Measurements from ENCODE around the gene SSH2. TPM values are rescaled to one million over a fixed set of nuclear protein-coding genes. Genes with fewer than 3 reads are reported as not detected.

Gene SSH2
- total and polyA plus RNA-seq, 2 experiments from 2014 or later, result 9.9 to 12.7 TPM

- Histone ChIP-seq H3K79me2 (no peaks in the 10 kb centered on the region), H3K9me2 (replicated peaks; ENCODE audit: insufficient read depth) (no peaks in the 10 kb centered on the region), H3K9me3 (ENCODE audit: low read depth) (no peaks in the 10 kb centered on the region), H3K4me1 (ENCODE audit: insufficient read depth) (peaks cover 4% of the 10 kb centered on the region), H4K20me1 (ENCODE audit: insufficient read depth, poor library complexity, severe bottlenecking) (no peaks in the 10 kb centered on the region), H3K36me3 (replicated peaks; ENCODE audit: insufficient read depth, low read depth) (no peaks in the 10 kb centered on the region), H3K4me3 (no peak overlapping the region), H3K4me2 (no peak overlapping the region), H2AFZ (no peak overlapping the region), H3K27ac (peak overlapping the region; percentile 79), H3K27me3 (no peaks in the 10 kb centered on the region)
- TF ChIP-seq EZH2 (IDR thresholded peaks at IDR 0.05; ENCODE audit: borderline replicate concordance), result no peak
- TF ChIP-seq EZH2phosphoT487 (IDR thresholded peaks at IDR 0.05; ENCODE audit: low read depth, severe bottlenecking, unreplicated experiment), result no peak
- TF ChIP-seq, protein P1, sequence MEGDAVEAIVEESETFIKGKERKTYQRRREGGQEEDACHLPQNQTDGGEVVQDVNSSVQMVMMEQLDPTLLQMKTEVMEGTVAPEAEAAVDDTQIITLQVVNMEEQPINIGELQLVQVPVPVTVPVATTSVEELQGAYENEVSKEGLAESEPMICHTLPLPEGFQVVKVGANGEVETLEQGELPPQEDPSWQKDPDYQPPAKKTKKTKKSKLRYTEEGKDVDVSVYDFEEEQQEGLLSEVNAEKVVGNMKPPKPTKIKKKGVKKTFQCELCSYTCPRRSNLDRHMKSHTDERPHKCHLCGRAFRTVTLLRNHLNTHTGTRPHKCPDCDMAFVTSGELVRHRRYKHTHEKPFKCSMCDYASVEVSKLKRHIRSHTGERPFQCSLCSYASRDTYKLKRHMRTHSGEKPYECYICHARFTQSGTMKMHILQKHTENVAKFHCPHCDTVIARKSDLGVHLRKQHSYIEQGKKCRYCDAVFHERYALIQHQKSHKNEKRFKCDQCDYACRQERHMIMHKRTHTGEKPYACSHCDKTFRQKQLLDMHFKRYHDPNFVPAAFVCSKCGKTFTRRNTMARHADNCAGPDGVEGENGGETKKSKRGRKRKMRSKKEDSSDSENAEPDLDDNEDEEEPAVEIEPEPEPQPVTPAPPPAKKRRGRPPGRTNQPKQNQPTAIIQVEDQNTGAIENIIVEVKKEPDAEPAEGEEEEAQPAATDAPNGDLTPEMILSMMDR (IDR thresholded peaks at IDR 0.05; ENCODE audit: poor library complexity), result no peak
- WGBS (ENCODE audit: low lambda C conversion rate, missing lambda C conversion rate), result 88% methylated on average over 2 of the region's 2 CpGs
- DNase-seq (ENCODE audit: low spot score), result no peak
Observed at GRCh38 chr17:29826114-29826692, 103.8 kb downstream of the SSH2 start.

GRCh38 chr17:29825604-29826003 lies 104.4 kb downstream of the SSH2 start:
- WGBS (ENCODE audit: low lambda C conversion rate, missing lambda C conversion rate), result 57% methylated on average over 3 of the region's 3 CpGs
- no peaks in the 10 kb centered on the region for H3K79me2 ChIP-seq
- H3K4me1 ChIP-seq (ENCODE audit: insufficient read depth), result peaks cover 4% of the 10 kb centered on the region
- H3K9me3 ChIP-seq (ENCODE audit: low read depth), result no peaks in the 10 kb centered on the region
- no peaks in the 10 kb centered on the region for H3K36me3 ChIP-seq (replicated peaks; ENCODE audit: insufficient read depth, low read depth)
- TF ChIP-seq EZH2 (IDR thresholded peaks at IDR 0.05; ENCODE audit: borderline replicate concordance), result no peak
- no peak overlapping the region for H2AFZ ChIP-seq
- no peak overlapping the region for H3K4me3 ChIP-seq
- H4K20me1 ChIP-seq (ENCODE audit: insufficient read depth, poor library complexity, severe bottlenecking), result no peaks in the 10 kb centered on the region
- no peaks in the 10 kb centered on the region for H3K9me2 ChIP-seq (replicated peaks; ENCODE audit: insufficient read depth)
- no peaks in the 10 kb centered on the region for H3K27me3 ChIP-seq
- peak; percentile 50 for DNase-seq (ENCODE audit: low spot score)
- H3K4me2 ChIP-seq, result no peak overlapping the region
- H3K27ac ChIP-seq, result peak overlapping the region; percentile 79

GRCh38 chr17:29821897-29822296 lies 108.1 kb downstream of the SSH2 start:
- no peak overlapping the region for H3K27ac ChIP-seq
- no peaks in the 10 kb centered on the region for H3K27me3 ChIP-seq
- H3K9me3 ChIP-seq (ENCODE audit: low read depth), result no peaks in the 10 kb centered on the region
- H3K36me3 ChIP-seq (replicated peaks; ENCODE audit: insufficient read depth, low read depth), result no peaks in the 10 kb centered on the region
- WGBS (ENCODE audit: low lambda C conversion rate, missing lambda C conversion rate), result 80% methylated on average over 1 of the region's 1 CpG
- no peak for TF ChIP-seq EZH2 (IDR thresholded peaks at IDR 0.05; ENCODE audit: borderline replicate concordance)
- TF ChIP-seq EZH2phosphoT487 (IDR thresholded peaks at IDR 0.05; ENCODE audit: low read depth, severe bottlenecking, unreplicated experiment), result no peak
- TF ChIP-seq, protein P1 (IDR thresholded peaks at IDR 0.05; ENCODE audit: poor library complexity), result no peak
- no peak overlapping the region for H3K4me2 ChIP-seq
- H3K79me2 ChIP-seq, result peaks cover 5% of the 10 kb centered on the region
- H3K9me2 ChIP-seq (replicated peaks; ENCODE audit: insufficient read depth), result no peaks in the 10 kb centered on the region
- H4K20me1 ChIP-seq (ENCODE audit: insufficient read depth, poor library complexity, severe bottlenecking), result no peaks in the 10 kb centered on the region
- H3K4me1 ChIP-seq (ENCODE audit: insufficient read depth), result peaks cover 4% of the 10 kb centered on the region
- H3K4me3 ChIP-seq, result no peak overlapping the region
- DNase-seq (ENCODE audit: low spot score), result no peak
- no peak overlapping the region for H2AFZ ChIP-seq

GRCh38 chr17:29820425-29820824 lies 109.6 kb downstream of the SSH2 start:
- H4K20me1 ChIP-seq (ENCODE audit: insufficient read depth, poor library complexity, severe bottlenecking), result no peaks in the 10 kb centered on the region
- H3K9me3 ChIP-seq (ENCODE audit: low read depth), result no peaks in the 10 kb centered on the region
- WGBS (ENCODE audit: low lambda C conversion rate, missing lambda C conversion rate), result 68% methylated on average over 1 of the region's 1 CpG
- no peak overlapping the region for H3K4me2 ChIP-seq
- no peaks in the 10 kb centered on the region for H3K27me3 ChIP-seq
- H3K36me3 ChIP-seq (replicated peaks; ENCODE audit: insufficient read depth, low read depth), result no peaks in the 10 kb centered on the region
- H3K27ac ChIP-seq, result no peak overlapping the region
- H3K9me2 ChIP-seq (replicated peaks; ENCODE audit: insufficient read depth), result no peaks in the 10 kb centered on the region
- TF ChIP-seq, protein P1 (IDR thresholded peaks at IDR 0.05; ENCODE audit: poor library complexity), result no peak
- TF ChIP-seq EZH2 (IDR thresholded peaks at IDR 0.05; ENCODE audit: borderline replicate concordance) (no peak), EZH2phosphoT487 (IDR thresholded peaks at IDR 0.05; ENCODE audit: low read depth, severe bottlenecking, unreplicated experiment) (no peak)
- peaks cover 5% of the 10 kb centered on the region for H3K79me2 ChIP-seq
- H3K4me1 ChIP-seq (ENCODE audit: insufficient read depth), result no peaks in the 10 kb centered on the region
- no peak overlapping the region for H3K4me3 ChIP-seq
- no peak overlapping the region for H2AFZ ChIP-seq
- DNase-seq (ENCODE audit: low spot score), result no peak
